ENCODE measurements around the gene IQCH. TPM values are rescaled to one million over a fixed set of nuclear protein-coding genes. Genes with fewer than 3 reads are reported as not detected.

The IQCH gene
- total and polyA plus RNA-seq, 9 of the 15 experiments (the other 6 are each of a cell fraction or from before 2014, with no cell fraction given): 1.8 to 3.9 (median 2.7) TPM

DNA sequence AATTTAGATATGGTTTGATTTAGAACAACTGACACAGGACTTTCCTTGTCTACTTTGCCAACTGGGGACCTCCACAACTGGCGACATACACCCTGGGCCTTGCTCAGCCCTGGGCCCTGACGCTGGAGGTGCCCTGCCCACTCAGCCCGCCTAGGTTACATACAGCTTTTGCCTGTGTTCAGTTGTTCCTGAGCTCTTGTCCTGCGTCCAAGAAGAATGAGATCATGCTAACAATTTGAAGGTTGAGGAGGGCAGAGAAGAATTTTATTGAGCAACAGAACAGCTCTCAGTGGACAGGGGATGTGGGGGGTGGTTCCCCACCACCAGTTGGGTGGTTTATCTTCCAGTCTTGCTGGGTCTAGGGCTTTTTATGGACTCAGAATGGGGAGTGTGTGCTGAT, 67.9 kb downstream of the IQCH start:
- no peak overlapping the region for H3K27ac ChIP-seq (ENCODE audit: extremely low read depth, low read depth, low read length)
- no peaks in the 10 kb centered on the region for H3K27me3 ChIP-seq (ENCODE audit: control insufficient read depth in 2 of 2, insufficient read depth in 2 of 2, low read length in 2 of 2)
- no peak overlapping the region for H3K9ac ChIP-seq (ENCODE audit: insufficient read depth in 1 of 2, low read depth in 2 of 2, low read length in 2 of 2)
- H3K9me1 ChIP-seq (ENCODE audit: control insufficient read depth, insufficient read depth, low read length): no peaks in the 10 kb centered on the region
- ATAC-seq (no peak), FAIRE-seq (no peak), DNase-seq (ENCODE audit: extremely low read depth in 1 of 4, low spot score in 3 of 4) (no peak)
- no peak overlapping the region for H3K4me2 ChIP-seq (ENCODE audit: insufficient read depth, low read length)
- no peaks in the 10 kb centered on the region for H4K20me1 ChIP-seq (replicated peaks; ENCODE audit: control insufficient read depth, insufficient read depth, low read length)
- no peaks in the 10 kb centered on the region for H3K79me2 ChIP-seq (ENCODE audit: control insufficient read depth, insufficient read depth, low read length)
- TF ChIP-seq ELF1 (tag; IDR thresholded peaks at IDR 0.05) (no peak), REST (IDR thresholded peaks at IDR 0.05; ENCODE audit: borderline replicate concordance) (no peak), REST (CRISPR knock-in tag; IDR thresholded peaks at IDR 0.05; ENCODE audit: low read depth) (no peak), ELK3 (CRISPR knock-in tag; IDR thresholded peaks at IDR 0.05) (no peak), SOX6 (IDR thresholded peaks at IDR 0.05) (no peak), ATF4 (CRISPR knock-in tag; IDR thresholded peaks at IDR 0.05) (no peak), NR1H2 (CRISPR knock-in tag; IDR thresholded peaks at IDR 0.05) (no peak), MYC (IDR thresholded peaks at IDR 0.05; ENCODE audit: low read depth, low read length) (no peak), MYC (CRISPR knock-in tag; IDR thresholded peaks at IDR 0.05; ENCODE audit: borderline replicate concordance, low read depth) (no peak), ARNT (IDR thresholded peaks at IDR 0.05) (no peak), ZNF785 (CRISPR knock-in tag; IDR thresholded peaks at IDR 0.05) (no peak), SMAD4 (CRISPR knock-in tag; conservative IDR thresholded peaks at IDR 0.05) (no peak), DACH1 (IDR thresholded peaks at IDR 0.05; ENCODE audit: partially characterized antibody) (no peak), ZNF436 (CRISPR knock-in tag; IDR thresholded peaks at IDR 0.05) (no peak), XRCC5 (IDR thresholded peaks at IDR 0.05; ENCODE audit: low read depth, low read length) (no peak), FOXJ3 (CRISPR knock-in tag; IDR thresholded peaks at IDR 0.05) (no peak), KHSRP (IDR thresholded peaks at IDR 0.05) (no peak)
- H3K4me3 ChIP-seq: no peak overlapping the region
- H3K9me3 ChIP-seq (replicated peaks; ENCODE audit: control insufficient read depth, insufficient read depth, low read depth, low read length): 0 out of 2 replicates have a peak, but pooled peaks cover 2% of the 10 kb centered on the region
- H2AFZ ChIP-seq (ENCODE audit: low read depth, low read length): no peak overlapping the region
- no peaks in the 10 kb centered on the region for H3K4me1 ChIP-seq (replicated peaks in 1 of 2; ENCODE audit: control insufficient read depth in 2 of 2, insufficient read depth in 2 of 2, low read length in 2 of 2)
- no peaks in the 10 kb centered on the region for H3K36me3 ChIP-seq (ENCODE audit: control insufficient read depth, insufficient read depth, low read length)
- ChIA-PET CTCF (ENCODE audit: low intra/inter-chr PET ratio) (no interaction called here), POLR2A (no interaction called here)
- WGBS (ENCODE audit: insufficient coverage, low coverage, missing lambda C conversion rate): 32% methylated on average over 4 of the region's 4 CpGs
- intact Hi-C loops (cut with micrococcal nuclease) (no loop called here), in situ Hi-C loops (cut with MboI) (no loop called here)
- BruUV-seq (replicated peaks): no TSS peak

All from K562 (cell line).